Lower leg skin (tissue), 4 donors: ENCODE measurements around the gene NAXD. TPM values are rescaled to one million over a fixed set of nuclear protein-coding genes. Genes with fewer than 3 reads are reported as not detected.

Experiments
- DNase-seq, 2 donors: peaks; one replicate each; pipeline ENCODE4 v3.0.0-alpha.2; 2019; ENCODE audit warnings: low spot score in 2 of 2
- H3K4me3 ChIP-seq: fragments of 200-600 bp; sonication (generic); 2 replicates; pipeline ENCODE4 v1.5.1; 2017; ENCODE audit warnings: mild to moderate bottlenecking, low read depth; ENCODE audit not compliant: poor library complexity, severe bottlenecking
- POLR2A ChIP-seq, 2 donors: fragments of 450-650 bp; IDR thresholded peaks; one replicate each; pipeline ENCODE4 v1.6.1; 2016 to 2017; ENCODE audit warnings: antibody characterized with exemption in 2 of 2, mild to moderate bottlenecking in 1 of 2, moderate library complexity in 1 of 2
- WGBS, 2 donors: methylation state at CpG; one replicate each; pipeline ENCODE4 v1.1.5; 2018; 5-methylcytosine and 5-hydroxymethylcytosine counted together
- intact Hi-C: fragments of 100-400 bp; cut with DNase I; formaldehyde crosslinking; loops from one replicate; pipeline ENCODE4 v1.15.0; 2023; ENCODE audit warnings: low total_unique reads
- total RNA-seq, 4 donors: library from RNA; depleted of rRNA; stranded (reverse); fragments of >200 nt; gene quantifications; one replicate each; pipeline ENCODE4 v1.1.0, GENCODE V29; 2016
- TF ChIP-seq, protein P1 (sequence below), 3 donors: fragments of 450-650 bp; IDR thresholded peaks; one replicate each; pipeline ENCODE4 v1.5.1; 2016; ENCODE audit warnings: antibody characterized with exemption in 3 of 3, mild to moderate bottlenecking in 3 of 3, moderate library complexity in 2 of 3

NAXD gene
- total RNA-seq, 4 donors from 2014 or later = 32.7 to 34.5 (median 33.6) TPM

DNA sequence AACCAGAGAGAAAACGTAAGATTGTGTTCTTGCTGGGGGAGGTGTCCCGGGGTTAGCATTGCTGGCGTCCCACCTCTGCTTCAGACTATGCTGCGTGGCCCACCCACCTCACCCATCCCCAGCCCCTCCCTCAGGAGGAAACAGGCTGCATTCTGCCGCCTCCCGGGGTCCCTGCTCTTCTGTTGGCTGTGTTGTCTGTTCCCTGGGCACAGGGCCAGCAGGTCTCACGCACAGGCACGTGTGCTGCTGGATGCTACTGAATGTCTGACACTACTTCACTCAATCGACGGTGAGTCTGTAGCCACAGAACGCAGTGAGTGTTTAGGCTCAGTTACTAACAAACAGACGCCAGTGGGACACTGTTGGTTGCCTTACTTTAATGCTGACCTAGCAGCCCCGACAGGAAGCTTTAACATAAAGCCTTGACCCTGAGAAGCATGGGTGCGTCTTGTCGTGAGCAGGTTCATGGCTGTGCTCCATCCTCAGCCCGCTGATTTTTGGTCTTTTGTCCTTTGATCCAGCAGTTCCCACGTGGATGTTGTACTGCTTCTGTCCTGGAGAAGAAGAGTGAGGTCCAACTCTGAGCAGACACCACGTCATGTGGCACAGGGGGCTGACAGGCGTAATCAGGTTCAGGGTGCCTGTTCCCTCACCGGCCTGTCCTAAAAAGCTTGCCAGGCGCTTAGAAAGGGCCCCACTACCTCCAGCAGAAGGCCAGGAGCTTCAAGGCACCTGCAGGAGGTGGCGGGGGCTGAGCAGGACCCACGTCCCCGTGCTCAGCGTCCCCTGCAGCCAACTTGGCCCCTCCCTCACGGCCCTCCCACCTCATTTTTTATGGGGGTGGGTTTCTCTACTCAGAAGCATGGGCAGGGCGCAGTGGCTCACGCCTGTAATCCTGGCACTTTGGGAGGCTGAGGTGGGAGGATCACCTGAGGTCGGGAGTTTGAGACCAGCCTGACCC, 26.0 kb downstream of the NAXD start:
- WGBS, 2 donors = 80 to 83% methylated on average over 29 of the region's 29 CpGs
- H3K4me3 ChIP-seq = no peak overlapping the region
- TF ChIP-seq POLR2A (IDR thresholded peaks at IDR 0.05) = no peak
- TF ChIP-seq, protein P1, sequence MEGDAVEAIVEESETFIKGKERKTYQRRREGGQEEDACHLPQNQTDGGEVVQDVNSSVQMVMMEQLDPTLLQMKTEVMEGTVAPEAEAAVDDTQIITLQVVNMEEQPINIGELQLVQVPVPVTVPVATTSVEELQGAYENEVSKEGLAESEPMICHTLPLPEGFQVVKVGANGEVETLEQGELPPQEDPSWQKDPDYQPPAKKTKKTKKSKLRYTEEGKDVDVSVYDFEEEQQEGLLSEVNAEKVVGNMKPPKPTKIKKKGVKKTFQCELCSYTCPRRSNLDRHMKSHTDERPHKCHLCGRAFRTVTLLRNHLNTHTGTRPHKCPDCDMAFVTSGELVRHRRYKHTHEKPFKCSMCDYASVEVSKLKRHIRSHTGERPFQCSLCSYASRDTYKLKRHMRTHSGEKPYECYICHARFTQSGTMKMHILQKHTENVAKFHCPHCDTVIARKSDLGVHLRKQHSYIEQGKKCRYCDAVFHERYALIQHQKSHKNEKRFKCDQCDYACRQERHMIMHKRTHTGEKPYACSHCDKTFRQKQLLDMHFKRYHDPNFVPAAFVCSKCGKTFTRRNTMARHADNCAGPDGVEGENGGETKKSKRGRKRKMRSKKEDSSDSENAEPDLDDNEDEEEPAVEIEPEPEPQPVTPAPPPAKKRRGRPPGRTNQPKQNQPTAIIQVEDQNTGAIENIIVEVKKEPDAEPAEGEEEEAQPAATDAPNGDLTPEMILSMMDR (IDR thresholded peaks at IDR 0.05) = no peak
- no peak for DNase-seq
- intact Hi-C loops = no loop called here

DNA sequence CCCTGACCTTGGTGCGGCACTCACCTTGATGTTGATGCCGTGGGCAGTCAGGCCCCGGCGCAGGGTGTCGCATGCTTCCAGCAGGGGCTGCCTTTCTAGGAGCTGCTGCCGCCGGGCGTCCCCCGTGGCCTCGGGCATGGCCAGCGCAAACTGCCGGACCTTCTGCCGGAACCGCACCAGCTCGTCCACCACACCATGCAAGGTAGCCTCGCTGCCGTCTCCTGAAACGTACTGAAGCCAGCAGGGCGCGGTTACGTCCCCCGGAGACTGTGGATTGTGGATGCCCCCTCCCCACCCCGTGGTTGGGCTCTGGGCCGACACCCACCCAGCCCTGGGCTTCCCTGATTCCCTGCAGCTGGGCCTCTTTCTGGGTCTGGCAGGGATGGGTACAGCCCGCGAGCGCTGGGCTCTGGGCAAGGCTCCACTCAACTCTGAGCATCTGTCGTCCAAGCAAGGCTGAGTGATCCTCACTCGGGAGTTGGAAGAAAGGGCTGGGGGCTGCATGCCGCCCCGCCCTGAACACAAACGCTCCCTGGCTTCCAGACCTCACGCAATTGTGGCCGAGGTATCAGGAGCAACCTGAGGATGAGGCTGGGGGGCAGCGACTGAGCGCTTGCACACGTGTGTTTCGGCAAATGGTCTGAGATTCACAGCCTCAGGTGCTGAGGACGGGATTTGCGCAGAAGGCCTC, 27.1 kb downstream of the NAXD start:
- WGBS, 2 donors = 87 to 93% methylated on average over 23 to 38 of the region's 40 CpGs
- intact Hi-C loops = no loop called here
- TF ChIP-seq, protein P1 (IDR thresholded peaks at IDR 0.05) = no peak
- TF ChIP-seq POLR2A (IDR thresholded peaks at IDR 0.05) = no peak
- H3K4me3 ChIP-seq = no peak overlapping the region
- peak in 1 of 2 donors; percentile 85 for DNase-seq

DNA sequence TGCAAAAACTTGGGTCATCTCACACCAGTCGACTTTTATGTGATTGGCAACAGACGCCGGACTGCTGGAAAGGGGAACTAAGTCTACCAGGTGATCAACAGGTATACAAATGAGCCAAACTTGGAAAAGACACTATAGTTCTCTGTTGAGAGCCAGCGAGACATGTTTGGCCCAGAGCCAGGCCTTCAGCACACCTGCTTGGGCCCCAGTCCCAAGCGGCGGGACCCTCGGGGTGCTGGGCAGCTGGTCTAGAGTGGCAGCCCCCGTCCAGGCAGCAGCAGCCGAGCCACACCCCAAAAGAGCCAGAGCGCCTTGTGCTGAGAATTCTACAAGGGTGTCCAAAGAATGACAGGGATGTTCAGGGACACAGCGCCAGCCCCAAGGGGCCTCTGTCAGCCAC, 28.0 kb downstream of the NAXD start:
- intact Hi-C loops = no loop called here
- DNase-seq = peak in 1 of 2 donors; percentile 78
- TF ChIP-seq, protein P1 (IDR thresholded peaks at IDR 0.05) = no peak
- TF ChIP-seq POLR2A (IDR thresholded peaks at IDR 0.05) = no peak
- no peak overlapping the region for H3K4me3 ChIP-seq
- WGBS, 2 donors = 66 to 70% methylated on average over 9 to 11 of the region's 11 CpGs

DNA sequence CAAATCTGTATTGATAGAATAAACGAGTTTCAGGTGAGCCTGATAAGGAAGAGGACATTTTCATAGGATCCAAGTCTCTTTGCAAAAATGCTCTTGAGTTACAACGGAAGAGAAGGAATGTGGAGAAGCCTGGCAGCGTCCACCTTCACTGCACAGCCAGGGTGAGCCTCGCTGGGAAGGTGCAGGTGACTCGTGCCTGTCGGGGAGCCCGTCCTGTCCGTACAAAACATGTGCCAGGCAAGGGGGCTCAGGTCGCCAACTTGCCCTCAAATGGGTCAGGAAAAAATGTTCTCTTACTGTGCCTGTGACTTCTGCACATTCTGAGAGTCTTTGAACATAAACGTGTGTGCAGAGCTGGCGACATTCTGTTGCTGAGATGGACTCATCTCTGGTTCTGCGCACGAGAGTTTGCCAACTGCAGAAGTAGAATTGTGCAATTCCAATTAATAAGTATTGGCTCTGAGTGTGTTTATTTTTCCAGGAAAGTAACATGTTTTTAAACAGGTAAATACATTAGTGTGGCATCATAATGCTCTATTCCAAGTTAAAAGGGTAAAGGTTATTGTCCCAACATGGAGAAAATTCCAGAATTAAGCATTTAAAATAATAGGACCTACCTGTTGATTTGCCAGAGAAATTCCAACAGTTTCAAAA, 28.6 kb downstream of the NAXD start:
- intact Hi-C loops = no loop called here
- TF ChIP-seq POLR2A (IDR thresholded peaks at IDR 0.05) = no peak
- TF ChIP-seq, protein P1 (IDR thresholded peaks at IDR 0.05) = no peak
- H3K4me3 ChIP-seq = no peak overlapping the region
- 71% methylated on average over 13 of the region's 13 CpGs for WGBS, 2 donors
- peak in 1 of 2 donors; percentile 82 for DNase-seq

DNA sequence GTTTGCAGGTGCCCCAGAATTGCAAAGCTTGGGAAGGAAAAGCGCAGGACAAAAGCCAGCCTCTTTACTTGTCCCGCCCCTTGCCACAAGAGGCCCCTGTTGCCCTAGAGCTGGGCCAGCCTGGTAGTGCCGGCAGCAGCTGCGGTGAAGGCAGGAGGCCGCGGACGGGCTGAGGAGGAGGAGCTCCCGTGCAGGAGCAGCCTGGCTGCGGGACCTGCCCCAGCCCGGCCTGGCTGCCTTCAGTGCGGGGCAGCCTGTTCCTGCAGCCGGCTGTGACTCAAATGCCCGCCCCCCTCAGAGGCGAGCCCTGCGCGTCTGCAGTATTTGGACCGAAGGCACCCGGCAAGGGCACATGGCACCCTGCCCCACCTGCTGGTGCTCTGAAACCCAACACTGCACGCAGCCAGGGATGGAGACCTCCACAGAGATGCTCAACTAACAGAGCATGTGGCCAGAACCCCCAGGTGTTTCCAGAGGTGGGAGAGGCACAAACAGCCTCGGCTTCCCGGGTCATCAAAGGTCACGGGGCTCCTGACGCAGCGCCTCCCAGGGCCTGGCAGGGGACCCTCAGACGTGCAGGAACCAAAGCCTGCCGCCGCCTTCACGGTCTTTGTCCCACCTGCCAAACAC, 29.7 kb downstream of the NAXD start:
- peak in 1 of 2 donors; percentile 86 for DNase-seq
- 49 to 60% methylated on average over 17 to 21 of the region's 28 CpGs for WGBS, 2 donors

More for the DNA sequence above, 29.7 kb downstream of the NAXD start:
- intact Hi-C loops = no loop called here
- no peak overlapping the region for H3K4me3 ChIP-seq
- TF ChIP-seq, protein P1 (IDR thresholded peaks at IDR 0.05) = no peak
- no peak for TF ChIP-seq POLR2A (IDR thresholded peaks at IDR 0.05)
